Sigmoid colon (tissue), 7 donors: ENCODE measurements around the gene NT5DC3. TPM values are rescaled to one million over a fixed set of nuclear protein-coding genes. Genes with fewer than 3 reads are reported as not detected.

Source experiments
- DNase-seq: peaks from one replicate; pipeline ENCODE4 v3.0.0-alpha.2; 2019
- H3K27ac ChIP-seq, 4 donors: fragments of 200-600 bp; sonication (generic); one replicate each; pipeline ENCODE4 v1.5.1; 2016 to 2019; ENCODE audit warnings: mild to moderate bottlenecking in 1 of 4
- H3K27me3 ChIP-seq, 3 donors: fragments of 200-600 bp; sonication (generic); one replicate each; pipeline ENCODE4 v1.5.1; 2019; ENCODE audit warnings: mild to moderate bottlenecking in 1 of 3
- H3K36me3 ChIP-seq, 4 donors: fragments of 200-600 bp; sonication (generic); one replicate each; pipeline ENCODE4 v1.5.1; 2016 to 2019
- H3K4me1 ChIP-seq, 4 donors: fragments of 200-600 bp; sonication (generic); one replicate each; pipeline ENCODE4 v1.5.1; 2017 to 2019
- H3K4me3 ChIP-seq, 4 donors: fragments of 200-600 bp; sonication (generic); one replicate each; pipeline ENCODE4 v1.5.1; 2017 to 2019; ENCODE audit warnings: mild to moderate bottlenecking in 2 of 4, moderate library complexity in 1 of 4
- H3K9me3 ChIP-seq, 4 donors: fragments of 200-600 bp in 3 of 4; sonication (generic) in 3 of 4; one replicate each; pipeline versions ENCODE4 v1.5.1 to v1.6.1; 2013 to 2019
- CTCF ChIP-seq, 4 experiments: fragments of 450-650 bp in 3 of 4; fragments of 200-600 bp in 1 of 4; IDR thresholded peaks; one replicate each; pipeline ENCODE4 v1.5.1; 2016 to 2019; ENCODE audit warnings: antibody characterized with exemption in 4 of 4, mild to moderate bottlenecking in 3 of 4, moderate library complexity in 2 of 4
- EP300 ChIP-seq, 4 donors: sonication (generic); formaldehyde crosslinking; IDR thresholded peaks; one replicate each; pipeline ENCODE4 v1.6.1; 2017; ENCODE audit warnings: antibody characterized with exemption in 4 of 4
- POLR2A ChIP-seq, 2 donors: fragments of 450-650 bp; IDR thresholded peaks; one replicate each; pipeline ENCODE4 v1.6.1; 2016; ENCODE audit warnings: antibody characterized with exemption in 2 of 2, mild to moderate bottlenecking in 2 of 2, moderate library complexity in 2 of 2
- POLR2AphosphoS5 ChIP-seq, 4 donors: sonication (generic); formaldehyde crosslinking; IDR thresholded peaks; one replicate each; pipeline ENCODE4 v1.6.1; 2017; ENCODE audit warnings: antibody characterized with exemption in 4 of 4
- WGBS, 2 donors: extraction: QIAGEN DNeasy Blood & Tissue Kit; methylation state at CpG; one replicate each; pipeline ENCODE4 v1.1.7; 2013; 5-methylcytosine and 5-hydroxymethylcytosine counted together
- intact Hi-C: fragments of 100-400 bp; cut with DNase I; formaldehyde crosslinking; loops from one replicate; pipeline ENCODE4 v1.15.1; 2023
- polyA plus RNA-seq, 3 donors: library from polyadenylated mRNA; stranded (reverse); fragments of 200-250 nt; gene quantifications; one replicate each; pipeline ENCODE4 v1.2.3, GENCODE V29; 2013
- total RNA-seq, 4 donors: library from RNA; depleted of rRNA; stranded (reverse); fragments of >200 nt; gene quantifications; one replicate each; pipeline ENCODE4 v1.1.0, GENCODE V29; 2016
- donor health status: healthy with polysubstance abuse.
- donor health status: Bipolar disorder and iron deficiency.
- donor health status: healthy.

The NT5DC3 gene
- 100 to 1,000 TPM; 179 to 346 (median 240) TPM for total RNA-seq
- polyA plus RNA-seq: 1 to 10 TPM in 2 of 3 donors, under 1 TPM in 1; 0.23 to 6.8 (median 1.8) TPM

GRCh38 chr12:103840876-103841689, at the start of gene NT5DC3:
NT5DC3 (minus strand) TSS chr12:103841234; CDS start chr12:103841156, 78 bp downstream.
- 2 to 11% methylated on average over 86 of the region's 86 CpGs for WGBS, 2 donors
- TF ChIP-seq POLR2A (IDR thresholded peaks at IDR 0.05): peak; percentile 62 to 73
- TF ChIP-seq POLR2AphosphoS5 (IDR thresholded peaks at IDR 0.05): peak; percentile 96 to 99 (median 98)
- no peak for TF ChIP-seq CTCF (IDR thresholded peaks at IDR 0.05)
- Histone ChIP-seq H3K27me3 (no peaks in the 10 kb centered on the region), H3K36me3 (peaks cover 0 to 17% (median 0%) of the 10 kb centered on the region in 4 donors), H3K4me3 (peak within 1 kb of the TSS; percentile 78 to 97 (median 96)), H3K4me1 (peaks cover 0 to 52% (median 38%) of the 10 kb centered on the region in 4 donors), H3K9me3 (no peaks in the 10 kb centered on the region), H3K27ac (peak within 1 kb of the TSS; percentile 91 to 99 (median 94))
- intact Hi-C loops: no loop called here
- peak; percentile 93 for DNase-seq

DNA sequence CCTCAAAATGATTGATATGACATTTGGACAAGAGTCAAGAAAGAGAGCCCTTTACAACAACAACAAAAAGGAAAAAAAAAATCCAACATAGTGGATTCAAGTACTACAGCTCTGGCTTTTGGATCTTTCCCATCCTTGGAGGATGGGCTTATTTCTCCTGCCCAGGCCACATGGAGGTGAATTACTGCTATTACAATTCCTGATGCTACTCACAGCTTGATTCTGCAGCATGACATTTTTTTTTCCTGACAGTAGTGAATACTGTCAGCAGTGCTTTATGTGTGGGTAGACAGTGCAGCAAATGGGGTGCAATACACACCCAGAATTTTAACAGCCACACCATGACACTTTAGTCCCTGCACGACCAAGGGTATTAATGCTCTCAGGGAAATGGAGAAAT, 46.7 kb upstream of the NT5DC3 start:
- intact Hi-C loops: no loop called here
- TF ChIP-seq EP300 (IDR thresholded peaks at IDR 0.05) (no peak), POLR2A (IDR thresholded peaks at IDR 0.05) (no peak), CTCF (IDR thresholded peaks at IDR 0.05) (no peak), POLR2AphosphoS5 (IDR thresholded peaks at IDR 0.05) (no peak)

DNA sequence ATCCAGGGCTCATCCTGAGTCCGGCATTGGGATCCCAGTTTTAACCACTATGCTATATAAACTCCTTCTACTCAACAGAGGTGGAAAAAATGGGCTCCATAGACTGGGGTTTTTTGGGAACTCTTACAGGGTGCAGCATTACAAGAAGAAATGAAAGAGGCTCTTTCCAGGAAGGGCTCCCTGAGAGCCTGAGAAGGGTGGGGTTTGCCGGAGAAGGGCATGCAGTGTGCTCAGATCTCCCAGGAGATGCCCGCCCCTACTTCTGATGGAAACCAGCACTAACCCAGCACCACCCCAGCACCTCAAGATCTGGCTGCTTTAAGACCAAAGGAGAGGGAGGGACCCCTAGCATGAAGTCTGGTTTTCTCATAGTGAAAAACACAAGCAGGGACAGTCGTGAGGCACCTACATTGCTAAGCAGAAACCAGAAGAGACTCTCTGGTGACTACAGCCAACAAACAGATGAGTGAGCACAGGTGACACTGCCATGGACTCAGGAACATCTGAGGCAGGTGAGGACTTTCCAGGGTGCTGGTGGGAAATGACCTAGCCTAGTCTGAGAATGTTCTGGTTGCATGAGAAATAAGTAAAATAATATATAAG, 45.3 kb upstream of the NT5DC3 start:
- WGBS, 2 donors: 64 to 91% methylated on average over 4 of the region's 4 CpGs
- no peaks in the 10 kb centered on the region for H3K36me3 ChIP-seq

More for the DNA sequence above, 46.7 kb upstream of the NT5DC3 start:
- H3K36me3 ChIP-seq: no peaks in the 10 kb centered on the region
- no peaks in the 10 kb centered on the region for H3K9me3 ChIP-seq
- H3K27ac ChIP-seq: no peak overlapping the region
- H3K4me1 ChIP-seq: no peaks in the 10 kb centered on the region
- no peaks in the 10 kb centered on the region for H3K27me3 ChIP-seq
- no peak for DNase-seq
- 64 to 79% methylated on average over 1 of the region's 1 CpG for WGBS, 2 donors
- H3K4me3 ChIP-seq: no peak overlapping the region

GRCh38 chr12:103884316-103884715, 43.3 kb upstream of the NT5DC3 start:
- TF ChIP-seq POLR2A (IDR thresholded peaks at IDR 0.05) (no peak), CTCF (IDR thresholded peaks at IDR 0.05) (peak in 1 of 4 experiments; percentile 15)
- no peaks in the 10 kb centered on the region for H3K27me3 ChIP-seq

More for the DNA sequence above, 45.3 kb upstream of the NT5DC3 start:
- H3K27ac ChIP-seq: no peak overlapping the region
- intact Hi-C loops: no loop called here
- TF ChIP-seq CTCF (IDR thresholded peaks at IDR 0.05): no peak
- no peak for DNase-seq
- H3K9me3 ChIP-seq: no peaks in the 10 kb centered on the region
- no peaks in the 10 kb centered on the region for H3K27me3 ChIP-seq
- no peaks in the 10 kb centered on the region for H3K4me1 ChIP-seq
- no peak overlapping the region for H3K4me3 ChIP-seq

More at GRCh38 chr12:103884316-103884715, 43.3 kb upstream of the NT5DC3 start:
- WGBS, 2 donors: 28 to 62% methylated on average over 4 of the region's 4 CpGs
- Histone ChIP-seq H3K4me3 (no peak overlapping the region), H3K4me1 (no peaks in the 10 kb centered on the region), H3K27ac (no peak overlapping the region), H3K36me3 (no peaks in the 10 kb centered on the region), H3K9me3 (no peaks in the 10 kb centered on the region)
- DNase-seq: no peak
- intact Hi-C loops: no loop called here
